GM12874 (cell line): ENCODE data around the gene TMEM119.

Experiments used
- CTCF ChIP-seq: IDR thresholded peaks from 2 replicates; pipeline ENCODE4 v1.5.1; 2011; ENCODE audit warnings: low read depth, mild to moderate bottlenecking, control low read depth, low read length, moderate library complexity; ENCODE audit not compliant: insufficient read depth

TMEM119 gene

GRCh38 chr12:108577458-108577857 lies 20.4 kb downstream of the TMEM119 start:
- no peak for TF ChIP-seq CTCF

GRCh38 chr12:108576660-108577234 lies 21.1 kb downstream of the TMEM119 start:
- no peak for TF ChIP-seq CTCF

GRCh38 chr12:108575199-108575912 lies 22.5 kb downstream of the TMEM119 start:
- TF ChIP-seq CTCF: no peak

- no peak for TF ChIP-seq CTCF
These were observed 24.6 kb downstream of the TMEM119 start for GRCh38 chr12:108573317-108573716.

GRCh38 chr12:108572166-108572790 lies 25.6 kb downstream of the TMEM119 start:
- no peak for TF ChIP-seq CTCF

GRCh38 chr12:108571609-108572165 lies 26.2 kb downstream of the TMEM119 start:
- no peak for TF ChIP-seq CTCF

- peak; percentile 28; the same call in 1 of the 2 replicates for TF ChIP-seq CTCF
These were observed 26.9 kb downstream of the TMEM119 start for GRCh38 chr12:108570743-108571608.
